HFFc6 (cell line): ENCODE results near the gene EIF4A3. TPM values are rescaled to one million over a fixed set of nuclear protein-coding genes. Genes with fewer than 3 reads are reported as not detected.

Source experiments
- DNase-seq: peaks from one replicate; pipeline ENCODE4 v3.0.0-alpha.2; 2018
- H3K27ac Mint-ChIP-seq: 2 replicates; pipeline ENCODE4 v1.8.0; 2020; ENCODE audit warnings: mild to moderate bottlenecking, mixed read lengths
- H3K27me3 Mint-ChIP-seq: 2 replicates; pipeline ENCODE4 v1.8.0; 2021; ENCODE audit warnings: mild to moderate bottlenecking, moderate library complexity, mixed read lengths; ENCODE audit not compliant: insufficient read depth
- H3K36me3 Mint-ChIP-seq: 2 replicates; pipeline ENCODE4 v1.8.0; 2021; ENCODE audit warnings: low read depth, mixed read lengths
- H3K4me1 Mint-ChIP-seq: 2 replicates; pipeline ENCODE4 v1.8.0; 2020; ENCODE audit warnings: low read depth, mixed read lengths
- H3K4me3 Mint-ChIP-seq: 2 replicates; pipeline ENCODE4 v1.8.0; 2020; ENCODE audit warnings: mild to moderate bottlenecking, moderate library complexity, mixed read lengths
- H3K9me3 Mint-ChIP-seq: 2 replicates; pipeline ENCODE4 v1.8.0; 2020; ENCODE audit warnings: mild to moderate bottlenecking, mixed read lengths
- CTCF ChIP-seq: fragments of 200-600 bp; sonication (generic); IDR thresholded peaks from 2 replicates; pipeline ENCODE4 v1.5.0; 2021; ENCODE audit warnings: antibody characterized with exemption, mild to moderate bottlenecking
- total RNA-seq, 6 experiments: library from RNA; stranded (reverse); fragmentation: NEBNext Ultra II Directional; extraction: Animal tissue kit (Norgen Biotek cat#: 25700); gene quantifications; 2 replicates in 1 of 6; 3 replicates in 5 of 6; pipeline ENCODE4 v1.2.3, GENCODE V29; 2021

EIF4A3 gene
- total RNA-seq, 6 experiments from 2014 or later: 80.8 to 99.8 (median 88.4) TPM

- Mint-ChIP-seq H3K27me3 (peaks cover 4% of the 10 kb centered on the region), H3K27ac (peak within 1 kb of the TSS; percentile 76), H3K36me3 (no peaks in the 10 kb centered on the region), H3K4me3 (peak within 1 kb of the TSS; percentile 97), H3K4me1 (peaks cover 22% of the 10 kb centered on the region), H3K9me3 (no peaks in the 10 kb centered on the region)
- peak; percentile 90 for TF ChIP-seq CTCF
- DNase-seq: peak; percentile 57
Measured at GRCh38 chr17:80101011-80101945, 45.6 kb downstream of the EIF4A3 start, which contains the start of gene GAA. Gene GAA, plus strand, starts transcription at chr17:80101581. Its CDS starts 3,006 bp downstream, at chr17:80104587.

- Mint-ChIP-seq H3K27ac (no peak overlapping the region), H3K27me3 (peaks cover 5% of the 10 kb centered on the region), H3K9me3 (no peaks in the 10 kb centered on the region), H3K36me3 (no peaks in the 10 kb centered on the region), H3K4me1 (peaks cover 22% of the 10 kb centered on the region), H3K4me3 (no peak overlapping the region)
- DNase-seq: no peak
- no peak for TF ChIP-seq CTCF
Measured at GRCh38 chr17:80100035-80100323, 46.9 kb downstream of the EIF4A3 start.

- Mint-ChIP-seq H3K27me3 (peaks cover 7% of the 10 kb centered on the region), H3K9me3 (no peaks in the 10 kb centered on the region), H3K4me1 (peaks cover 22% of the 10 kb centered on the region), H3K4me3 (no peak overlapping the region), H3K27ac (no peak overlapping the region), H3K36me3 (no peaks in the 10 kb centered on the region)
- DNase-seq: no peak
- no peak for TF ChIP-seq CTCF
Measured at GRCh38 chr17:80099291-80100034, 47.5 kb downstream of the EIF4A3 start.

GRCh38 chr17:80097844-80098691, 48.9 kb downstream of the EIF4A3 start:
- H3K9me3 Mint-ChIP-seq: no peaks in the 10 kb centered on the region
- TF ChIP-seq CTCF: no peak
- H3K4me3 Mint-ChIP-seq: no peak overlapping the region
- no peak for DNase-seq
- no peak overlapping the region for H3K27ac Mint-ChIP-seq
- no peaks in the 10 kb centered on the region for H3K36me3 Mint-ChIP-seq
- peaks cover 22% of the 10 kb centered on the region for H3K4me1 Mint-ChIP-seq
- peaks cover 10% of the 10 kb centered on the region for H3K27me3 Mint-ChIP-seq

- DNase-seq: no peak
- peaks cover 15% of the 10 kb centered on the region for H3K4me1 Mint-ChIP-seq
- H3K27ac Mint-ChIP-seq: no peak overlapping the region
- TF ChIP-seq CTCF: no peak
- peaks cover 16% of the 10 kb centered on the region for H3K27me3 Mint-ChIP-seq
- H3K4me3 Mint-ChIP-seq: no peak overlapping the region
- no peaks in the 10 kb centered on the region for H3K36me3 Mint-ChIP-seq
- H3K9me3 Mint-ChIP-seq: no peaks in the 10 kb centered on the region
Measured at GRCh38 chr17:80097127-80097621, 49.8 kb downstream of the EIF4A3 start.
